COLO668 (cell line): ENCODE results near the gene VPS51.

Experiments used
- DNase-seq: peaks from one replicate; lab custom pipeline; 2025; ENCODE audit not compliant: unreplicated experiment; lab: John Stamatoyannopoulos, UW

Gene VPS51

DNA sequence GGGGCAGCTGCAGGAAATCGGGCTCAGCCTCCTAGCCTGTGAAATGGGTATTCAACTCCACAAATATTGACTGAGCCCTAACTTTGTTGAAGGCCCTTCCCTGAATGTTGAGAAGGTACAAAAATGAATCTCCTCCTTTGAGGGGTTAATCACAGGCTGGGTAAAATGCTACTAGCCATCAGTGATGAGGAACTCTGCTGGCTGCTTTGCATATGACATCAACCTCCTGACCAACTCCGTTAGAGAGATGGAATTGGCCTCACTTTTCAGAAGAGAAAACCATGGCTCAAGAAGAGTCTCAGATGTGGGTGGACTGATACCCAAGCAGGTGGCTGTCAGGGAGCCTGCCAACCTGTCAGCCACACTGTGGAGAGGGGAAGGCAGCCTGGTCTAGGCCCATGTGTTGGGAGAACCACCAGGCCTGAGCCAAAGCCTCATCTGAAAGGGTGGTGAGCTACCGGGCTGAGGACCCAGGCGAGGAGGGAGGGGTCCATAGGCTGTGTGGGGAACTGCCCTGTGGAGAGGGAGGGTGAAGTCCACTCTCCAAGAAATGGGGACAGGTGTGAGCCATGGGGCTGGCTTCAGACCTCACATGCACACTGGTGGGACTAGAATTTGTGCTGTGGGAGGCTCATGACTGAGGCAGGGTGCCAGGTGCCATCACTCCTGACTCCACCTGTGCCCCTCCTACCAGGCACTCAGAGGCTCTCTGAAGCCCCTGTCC, 23.9 kb upstream of the VPS51 start:
- no peak for DNase-seq

- no peak for DNase-seq
Measured at GRCh38 chr11:65072631-65072966, 23.4 kb upstream of the VPS51 start.

GRCh38 chr11:65077451-65077850, 18.6 kb upstream of the VPS51 start:
- no peak for DNase-seq

DNA sequence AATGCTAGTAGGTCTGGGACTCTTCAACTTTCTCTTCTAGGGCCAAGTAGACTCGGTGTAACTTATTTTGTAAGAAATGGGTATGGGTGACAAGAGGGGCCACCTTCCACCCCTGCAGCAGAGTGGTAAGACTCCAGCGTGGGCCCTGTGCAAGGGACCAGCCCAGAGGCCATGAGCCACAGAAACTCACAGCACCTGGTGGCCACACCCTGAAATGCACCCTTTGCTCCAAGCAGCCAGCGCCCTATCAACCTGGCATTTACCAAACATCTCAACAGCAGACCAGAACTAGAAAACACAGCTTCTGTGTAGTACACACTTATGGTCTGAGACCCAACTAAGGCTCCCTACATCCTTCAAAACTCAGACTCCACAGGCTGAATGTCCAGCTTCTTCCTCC, 17.9 kb upstream of the VPS51 start:
- DNase-seq, result peak; percentile 65

DNA sequence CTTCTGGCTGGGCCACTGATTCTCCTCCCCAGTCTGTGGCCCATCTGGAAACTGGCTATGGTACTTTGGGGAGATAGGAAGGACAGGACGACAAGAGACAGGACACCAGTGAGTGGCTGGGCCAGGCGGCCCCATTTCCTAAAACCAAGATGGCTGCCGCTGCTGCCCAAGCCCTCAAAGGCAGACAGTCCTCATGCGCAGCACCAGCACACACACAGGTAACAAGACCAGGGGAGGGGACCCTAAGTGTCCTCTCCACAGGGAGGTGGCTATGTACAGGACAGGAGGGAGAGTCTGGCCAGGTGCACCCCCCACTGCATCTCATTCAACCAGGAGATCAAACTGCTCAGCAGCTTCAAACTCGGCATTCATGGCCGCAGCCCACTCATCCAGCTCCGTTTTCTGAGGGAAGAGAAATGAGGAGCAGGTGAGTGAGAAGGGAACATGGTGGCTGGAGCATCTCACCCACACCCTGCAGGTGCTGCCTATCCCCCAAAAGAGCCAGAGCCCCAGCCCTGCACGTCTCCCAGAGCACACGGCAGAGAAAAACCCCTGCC, 17.1 kb upstream of the VPS51 start:
- no peak for DNase-seq

- DNase-seq, result no peak
Measured at GRCh38 chr11:65083134-65083833, 12.7 kb upstream of the VPS51 start.

DNA sequence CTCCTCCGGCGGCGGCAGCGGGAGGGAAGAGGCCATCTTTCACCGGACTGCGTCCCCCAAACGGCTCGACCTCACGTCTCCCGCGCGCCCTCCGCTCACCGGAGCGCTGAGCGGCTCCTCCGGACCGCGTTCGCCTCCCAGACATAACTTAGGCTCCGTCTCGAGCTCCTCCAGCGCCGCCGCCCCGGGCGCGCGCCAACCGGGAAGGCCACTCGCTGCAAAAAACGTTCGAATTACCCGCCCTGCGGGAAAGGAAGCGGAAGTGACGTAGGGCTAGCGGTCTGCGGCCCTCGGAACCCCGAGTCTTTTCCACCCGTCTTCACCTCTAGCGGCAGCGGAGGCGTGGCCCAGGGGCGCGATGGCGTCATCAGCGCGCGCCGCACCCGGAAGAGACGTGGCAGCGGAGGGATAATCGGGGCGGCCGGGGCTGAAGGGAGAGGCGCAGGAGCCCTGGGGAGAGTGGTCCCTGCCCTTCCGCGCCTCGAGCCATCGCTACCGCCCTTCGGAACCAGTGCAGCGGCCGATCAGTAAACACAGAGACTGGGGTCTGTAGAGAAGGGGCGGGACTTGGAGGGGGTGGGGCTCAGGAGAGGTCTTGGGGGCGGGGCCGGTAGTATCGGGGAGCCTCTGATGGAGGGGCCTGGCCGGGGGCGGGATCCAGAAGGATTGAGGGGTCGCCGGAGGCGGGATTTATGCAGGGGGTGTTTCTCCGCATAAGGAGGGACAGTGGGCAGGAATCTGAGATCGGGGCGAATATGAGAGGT, 12.0 kb upstream of the VPS51 start, which contains the start of the genes CDCA5 and ZFPL1:
Gene CDCA5, minus strand, starts transcription at position 207 of the 764 bp plus-strand sequence. Its CDS starts 62 bp downstream, at position 145.
Gene ZFPL1, plus strand, starts transcription at position 389 of the 764 bp plus-strand sequence. CDS start 477 bp downstream, outside the sequence.
- DNase-seq, result peak; percentile 95

GRCh38 chr11:65084598-65085375, 11.2 kb upstream of the VPS51 start:
- DNase-seq, result no peak

DNA sequence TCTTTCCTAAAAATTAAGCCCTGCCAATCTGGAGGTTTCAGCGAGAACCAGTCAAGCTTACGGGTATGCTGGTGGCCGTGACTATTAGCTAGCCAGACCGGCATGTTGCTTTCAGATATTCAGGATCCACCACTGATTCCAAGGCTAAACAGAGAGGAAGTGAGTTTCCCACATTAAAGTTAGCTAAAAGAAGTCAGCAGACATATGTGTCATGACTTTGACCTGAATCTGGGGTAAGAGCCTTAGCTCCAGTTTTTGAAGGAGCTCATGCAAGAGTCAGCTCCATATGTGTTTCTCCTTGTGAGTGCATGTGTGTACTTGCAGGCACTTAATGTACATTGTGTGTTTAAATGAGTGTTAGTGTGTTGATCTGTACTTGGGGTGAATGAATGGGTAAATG, 10.6 kb upstream of the VPS51 start:
- no peak for DNase-seq

DNA sequence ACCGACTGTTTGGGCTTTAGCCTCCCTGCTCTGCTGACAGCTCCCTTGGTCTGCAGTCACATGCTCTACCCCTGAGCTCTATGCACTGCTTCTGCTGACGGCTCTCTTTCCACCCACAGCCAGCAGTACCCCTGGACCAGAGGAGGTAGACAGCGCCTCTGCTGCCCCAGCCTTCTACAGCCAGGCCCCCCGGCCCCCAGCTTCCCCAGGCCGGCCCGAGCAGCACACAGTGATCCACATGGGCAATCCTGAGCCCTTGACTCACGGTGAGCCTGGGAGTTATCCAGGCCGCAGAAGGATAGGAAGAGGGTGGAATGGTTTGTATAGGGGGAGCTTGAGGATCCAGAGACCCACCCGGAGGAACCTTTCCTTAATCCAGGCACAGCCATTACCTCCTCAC, 9.2 kb upstream of the VPS51 start:
- no peak for DNase-seq

GRCh38 chr11:65087216-65087615, 8.8 kb upstream of the VPS51 start:
- no peak for DNase-seq

GRCh38 chr11:65087827-65088226, 8.2 kb upstream of the VPS51 start:
- DNase-seq, result no peak

DNA sequence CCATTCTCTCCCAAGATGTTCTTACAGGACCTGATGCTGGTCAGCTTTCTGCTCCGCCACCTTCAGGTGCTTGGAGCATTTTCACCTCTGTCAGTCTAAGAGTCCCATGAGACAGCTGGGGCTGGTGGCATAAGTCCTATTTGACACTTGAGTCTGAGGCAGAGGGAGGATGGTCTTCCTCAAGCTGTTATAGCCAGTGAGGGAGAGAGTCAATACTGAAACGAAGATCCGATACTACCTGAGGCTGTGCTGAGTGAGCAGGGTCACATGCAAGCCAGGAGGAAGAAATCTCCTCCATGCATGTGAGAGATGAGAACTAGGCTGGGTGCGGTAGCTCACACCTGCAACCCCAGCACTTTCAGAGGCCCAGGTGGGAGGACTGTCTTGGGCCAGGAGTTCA, 6.4 kb upstream of the VPS51 start:
- no peak for DNase-seq

DNA sequence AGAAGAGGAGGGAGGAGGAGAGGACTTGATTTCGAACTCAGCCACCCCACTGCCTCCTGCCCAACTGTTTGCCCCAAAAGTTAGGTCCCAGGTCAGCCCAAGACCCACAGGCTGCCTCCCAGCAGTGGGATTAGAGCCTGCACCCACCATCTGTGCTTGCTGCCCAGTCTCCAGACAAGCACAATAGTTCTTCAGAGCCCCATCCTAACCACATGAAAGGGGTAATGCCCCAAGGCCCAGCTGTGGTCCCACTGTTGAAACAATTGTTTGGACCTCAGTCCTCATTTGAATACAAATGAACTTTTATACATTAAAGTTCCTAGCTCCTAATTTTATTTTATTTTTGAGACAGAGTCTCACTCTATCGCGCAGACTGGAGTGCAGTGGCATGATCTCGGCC, 5.4 kb upstream of the VPS51 start:
- DNase-seq, result no peak

- DNase-seq, result no peak
Measured at GRCh38 chr11:65095427-65095826, 587 bp upstream of the VPS51 start.

DNA sequence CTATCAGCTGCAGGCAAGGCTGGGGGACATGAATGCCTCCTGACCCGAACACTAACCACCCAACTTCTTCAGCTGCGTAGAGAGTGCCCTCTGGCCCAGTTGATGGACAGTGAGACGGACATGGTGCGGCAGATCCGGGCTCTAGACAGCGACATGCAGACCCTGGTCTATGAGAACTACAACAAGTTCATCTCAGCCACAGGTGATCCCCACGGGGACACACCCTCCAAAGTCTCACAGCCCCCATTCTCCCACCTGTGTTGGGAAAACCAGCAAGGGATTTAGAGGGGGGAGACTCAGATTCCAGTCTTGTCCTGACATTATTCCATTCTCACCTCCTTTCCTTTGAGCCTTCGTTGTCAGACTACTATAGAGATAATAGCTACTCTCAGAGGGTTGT, 912 bp downstream of the VPS51 start:
- DNase-seq, result no peak

DNA sequence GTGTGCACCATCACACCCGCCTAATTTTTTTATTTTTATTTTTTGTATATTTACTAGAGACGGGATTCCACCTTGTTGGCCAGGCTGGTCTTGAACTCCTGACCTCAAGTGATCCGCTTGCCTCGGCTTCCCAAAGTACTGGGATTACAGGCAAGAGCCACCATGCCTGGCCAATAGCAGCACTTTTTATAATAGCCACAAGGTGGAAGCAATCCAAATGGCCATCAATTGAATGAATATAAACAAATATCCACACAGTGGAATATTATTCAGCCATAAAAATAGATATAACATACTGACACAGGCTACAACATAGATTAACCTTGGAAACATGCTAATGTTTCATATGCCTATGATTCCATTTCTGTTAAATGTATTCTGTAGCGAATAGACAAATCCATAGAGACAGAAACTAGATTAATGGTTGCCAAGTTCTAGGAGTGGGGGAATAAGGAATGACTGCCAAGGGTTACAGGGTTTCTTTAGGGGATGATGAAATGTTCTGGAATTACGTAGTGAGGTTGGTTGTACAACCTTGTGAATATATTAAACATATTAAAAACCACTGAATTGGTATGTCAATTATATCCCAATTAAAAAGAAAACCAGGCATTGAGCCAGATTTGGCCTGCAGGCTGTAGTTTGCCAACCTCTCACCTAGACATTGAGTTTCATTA, 4.8 kb downstream of the VPS51 start:
- DNase-seq, result no peak

DNA sequence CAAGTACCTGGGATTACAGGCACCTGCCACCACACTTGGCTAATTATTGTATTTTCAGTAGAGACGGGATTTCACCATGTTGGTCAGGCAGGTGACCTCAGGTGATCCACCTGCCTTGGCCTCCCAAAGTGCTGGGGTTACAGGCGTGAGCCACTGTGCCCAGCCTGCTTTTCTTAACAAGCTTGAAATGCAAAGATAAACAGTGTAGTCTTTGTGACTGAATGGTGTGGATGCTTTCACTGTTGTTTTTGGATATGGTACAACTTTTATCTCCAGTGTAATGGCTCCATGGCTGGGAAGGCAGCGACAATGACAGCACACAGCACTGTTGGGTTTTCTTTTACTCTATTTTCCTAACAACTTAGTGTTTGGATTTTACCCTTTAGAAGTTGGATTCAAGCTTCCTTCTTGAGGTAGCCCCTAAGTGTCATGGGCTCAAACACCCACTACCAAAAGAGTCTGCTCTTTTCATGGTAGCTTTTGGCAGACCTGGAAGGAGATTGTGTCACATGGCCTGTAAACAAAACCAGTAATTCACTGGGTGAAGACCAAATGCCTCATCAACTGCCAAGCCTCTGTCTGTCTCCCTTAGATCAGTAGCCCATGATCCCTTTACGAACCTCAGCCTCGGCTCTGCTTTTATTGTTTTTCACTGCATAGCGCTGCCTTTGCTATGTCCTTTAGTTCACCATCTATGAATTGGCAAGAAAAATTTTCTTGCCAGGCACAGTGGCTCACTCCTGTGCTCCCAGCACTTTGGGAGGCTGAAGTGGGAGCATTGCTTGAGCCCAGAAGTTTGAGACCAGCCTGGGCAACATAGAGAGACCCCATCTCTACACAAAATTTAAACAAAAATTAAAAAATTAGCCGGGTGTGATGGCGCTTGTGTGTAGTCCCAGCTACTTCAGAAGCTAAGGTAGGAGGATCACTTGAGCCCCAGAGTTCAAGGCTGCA, 6.4 kb downstream of the VPS51 start:
- DNase-seq, result no peak

- DNase-seq, result no peak
Measured at GRCh38 chr11:65103476-65103875, 7.5 kb downstream of the VPS51 start.
